ENCODE data around the gene LGR4.

Gene LGR4

GRCh38 chr11:27505781-27506180 lies 33.2 kb upstream of the LGR4 start:
- peaks cover 1% of the 10 kb centered on the region for H3K36me3 ChIP-seq (ENCODE audit: control insufficient read depth, insufficient read depth, low read length)
- H3K4me1 ChIP-seq (ENCODE audit: control insufficient read depth, insufficient read depth, low read length): peaks cover 5% of the 10 kb centered on the region
- peak overlapping the region; percentile 28 for H3K9ac ChIP-seq (ENCODE audit: low read length)
- peak overlapping the region; percentile 97 for H3K27ac ChIP-seq (ENCODE audit: low read depth, low read length)
- H3K27me3 ChIP-seq (ENCODE audit: control insufficient read depth, insufficient read depth, low read length): no peaks in the 10 kb centered on the region
- H3K4me3 ChIP-seq (ENCODE audit: low read length): peak overlapping the region; percentile 100

DNA sequence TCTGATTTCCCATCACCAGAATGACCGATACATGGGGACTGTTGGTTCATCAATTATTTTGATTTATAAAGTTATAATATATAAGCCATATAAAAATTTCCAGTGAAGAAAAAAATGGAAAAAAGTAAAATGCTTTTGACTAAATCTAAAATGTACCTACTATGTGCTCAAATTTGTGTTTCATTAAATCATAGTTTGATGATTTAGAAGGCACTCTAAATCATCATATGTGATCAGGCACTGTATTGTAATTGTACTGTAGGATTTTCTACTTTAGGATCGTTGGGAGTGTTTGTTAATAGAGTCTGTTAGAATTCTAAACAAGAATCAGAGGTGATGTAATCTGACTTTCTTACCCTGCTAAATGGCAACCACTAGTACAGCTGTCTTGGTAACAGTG lies 31.6 kb upstream of the LGR4 start:
- no peak overlapping the region for H3K9ac ChIP-seq (ENCODE audit: low read length)
- H3K4me3 ChIP-seq (ENCODE audit: low read length): no peak overlapping the region
- no peaks in the 10 kb centered on the region for H3K27me3 ChIP-seq (ENCODE audit: control insufficient read depth, insufficient read depth, low read length)
- H3K36me3 ChIP-seq (ENCODE audit: control insufficient read depth, insufficient read depth, low read length): peaks cover 11% of the 10 kb centered on the region
- H3K4me1 ChIP-seq (ENCODE audit: control insufficient read depth, insufficient read depth, low read length): peaks cover 5% of the 10 kb centered on the region
- H3K27ac ChIP-seq (ENCODE audit: low read depth, low read length): no peak overlapping the region

DNA sequence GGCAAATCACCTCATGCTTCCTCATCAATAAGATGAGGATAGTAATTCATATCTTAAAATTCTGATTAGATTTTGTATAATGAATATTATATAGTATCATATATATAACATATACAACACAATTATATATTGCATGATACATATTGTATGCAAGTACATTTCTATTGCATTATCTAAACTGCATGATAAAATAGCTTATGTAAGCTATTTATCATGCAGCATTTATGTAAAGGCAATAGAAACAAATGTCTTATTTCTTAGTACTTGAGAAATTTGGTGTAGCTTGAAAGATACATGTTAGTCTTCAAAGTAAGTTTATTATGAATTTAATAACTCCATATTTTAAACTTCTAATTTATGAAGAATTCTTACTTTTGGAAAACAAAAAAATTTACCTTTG lies 28.5 kb upstream of the LGR4 start:
- Histone ChIP-seq H3K27me3 (ENCODE audit: control insufficient read depth, insufficient read depth, low read length) (no peaks in the 10 kb centered on the region), H3K9ac (ENCODE audit: low read length) (no peak overlapping the region), H3K27ac (ENCODE audit: low read depth, low read length) (no peak overlapping the region), H3K36me3 (ENCODE audit: control insufficient read depth, insufficient read depth, low read length) (peaks cover 14% of the 10 kb centered on the region), H3K4me3 (ENCODE audit: low read length) (no peak overlapping the region), H3K4me1 (ENCODE audit: control insufficient read depth, insufficient read depth, low read length) (peaks cover 14% of the 10 kb centered on the region)

- peaks cover 9% of the 10 kb centered on the region for H3K4me1 ChIP-seq (ENCODE audit: control insufficient read depth, insufficient read depth, low read length)
- no peak overlapping the region for H3K27ac ChIP-seq (ENCODE audit: low read depth, low read length)
- peaks cover 17% of the 10 kb centered on the region for H3K36me3 ChIP-seq (ENCODE audit: control insufficient read depth, insufficient read depth, low read length)
- H3K4me3 ChIP-seq (ENCODE audit: low read length): no peak overlapping the region
- no peak overlapping the region for H3K9ac ChIP-seq (ENCODE audit: low read length)
- no peaks in the 10 kb centered on the region for H3K27me3 ChIP-seq (ENCODE audit: control insufficient read depth, insufficient read depth, low read length)
Observed at GRCh38 chr11:27497911-27498310, 25.3 kb upstream of the LGR4 start.

- Histone ChIP-seq H3K9ac (ENCODE audit: low read length) (no peak overlapping the region), H3K27ac (ENCODE audit: low read depth, low read length) (no peak overlapping the region), H3K4me1 (ENCODE audit: control insufficient read depth, insufficient read depth, low read length) (peaks cover 9% of the 10 kb centered on the region), H3K36me3 (ENCODE audit: control insufficient read depth, insufficient read depth, low read length) (peaks cover 17% of the 10 kb centered on the region), H3K4me3 (ENCODE audit: low read length) (no peak overlapping the region), H3K27me3 (ENCODE audit: control insufficient read depth, insufficient read depth, low read length) (no peaks in the 10 kb centered on the region)
Observed at GRCh38 chr11:27497284-27497866, 24.8 kb upstream of the LGR4 start.

DNA sequence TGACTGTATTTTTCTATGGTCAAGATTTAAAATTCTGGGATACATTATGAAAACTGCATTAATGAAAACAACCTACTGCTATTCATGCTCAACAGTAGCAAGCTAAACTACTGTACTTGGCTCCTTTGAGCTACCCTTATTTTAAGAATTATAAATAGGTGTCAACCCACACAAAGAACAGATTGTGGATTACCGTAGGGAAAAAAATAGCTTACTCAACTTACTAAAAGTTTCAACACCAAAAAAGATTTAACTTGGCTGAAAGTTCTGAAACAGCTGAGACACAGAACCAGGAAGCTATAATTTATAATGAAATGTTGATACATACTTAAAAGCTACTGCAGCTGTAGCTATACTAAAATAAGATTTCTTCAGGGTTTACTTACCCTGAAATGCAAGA lies 23.9 kb upstream of the LGR4 start:
- Histone ChIP-seq H3K4me3 (ENCODE audit: low read length) (no peak overlapping the region), H3K27me3 (ENCODE audit: control insufficient read depth, insufficient read depth, low read length) (no peaks in the 10 kb centered on the region), H3K4me1 (ENCODE audit: control insufficient read depth, insufficient read depth, low read length) (peaks cover 9% of the 10 kb centered on the region), H3K36me3 (ENCODE audit: control insufficient read depth, insufficient read depth, low read length) (peaks cover 18% of the 10 kb centered on the region), H3K9ac (ENCODE audit: low read length) (no peak overlapping the region), H3K27ac (ENCODE audit: low read depth, low read length) (no peak overlapping the region)

GRCh38 chr11:27495710-27496300 lies 23.2 kb upstream of the LGR4 start:
- Histone ChIP-seq H3K36me3 (ENCODE audit: control insufficient read depth, insufficient read depth, low read length) (peaks cover 23% of the 10 kb centered on the region), H3K9ac (ENCODE audit: low read length) (no peak overlapping the region), H3K27me3 (ENCODE audit: control insufficient read depth, insufficient read depth, low read length) (no peaks in the 10 kb centered on the region), H3K27ac (ENCODE audit: low read depth, low read length) (no peak overlapping the region), H3K4me1 (ENCODE audit: control insufficient read depth, insufficient read depth, low read length) (peaks cover 9% of the 10 kb centered on the region), H3K4me3 (ENCODE audit: low read length) (no peak overlapping the region)

- Histone ChIP-seq H3K9ac (ENCODE audit: low read length) (no peak overlapping the region), H3K27ac (ENCODE audit: low read depth, low read length) (no peak overlapping the region), H3K4me3 (ENCODE audit: low read length) (no peak overlapping the region), H3K4me1 (ENCODE audit: control insufficient read depth, insufficient read depth, low read length) (no peaks in the 10 kb centered on the region), H3K27me3 (ENCODE audit: control insufficient read depth, insufficient read depth, low read length) (no peaks in the 10 kb centered on the region), H3K36me3 (ENCODE audit: control insufficient read depth, insufficient read depth, low read length) (peaks cover 9% of the 10 kb centered on the region)
Observed at GRCh38 chr11:27489092-27489491, 16.5 kb upstream of the LGR4 start.

DNA sequence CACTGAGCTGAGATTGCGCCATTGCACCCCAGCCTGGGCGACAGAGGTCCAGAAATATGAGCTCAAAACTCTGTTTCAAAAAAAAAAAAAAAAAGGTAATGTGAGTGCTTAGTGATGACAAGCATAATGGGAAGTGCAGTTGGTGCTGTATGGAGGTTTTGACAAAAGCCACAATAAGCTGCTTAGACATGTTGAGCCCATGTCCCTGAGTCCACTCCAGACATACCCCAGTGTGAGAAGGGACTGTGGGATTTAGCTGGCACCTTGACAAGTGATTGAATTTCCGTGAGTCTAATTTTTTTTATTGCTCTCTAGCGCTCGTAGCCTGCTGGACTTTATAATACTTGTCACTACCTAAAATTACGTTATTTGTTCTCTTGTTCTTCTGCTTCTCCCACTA lies 15.1 kb upstream of the LGR4 start:
- no peak overlapping the region for H3K4me3 ChIP-seq (ENCODE audit: low read length)

DNA sequence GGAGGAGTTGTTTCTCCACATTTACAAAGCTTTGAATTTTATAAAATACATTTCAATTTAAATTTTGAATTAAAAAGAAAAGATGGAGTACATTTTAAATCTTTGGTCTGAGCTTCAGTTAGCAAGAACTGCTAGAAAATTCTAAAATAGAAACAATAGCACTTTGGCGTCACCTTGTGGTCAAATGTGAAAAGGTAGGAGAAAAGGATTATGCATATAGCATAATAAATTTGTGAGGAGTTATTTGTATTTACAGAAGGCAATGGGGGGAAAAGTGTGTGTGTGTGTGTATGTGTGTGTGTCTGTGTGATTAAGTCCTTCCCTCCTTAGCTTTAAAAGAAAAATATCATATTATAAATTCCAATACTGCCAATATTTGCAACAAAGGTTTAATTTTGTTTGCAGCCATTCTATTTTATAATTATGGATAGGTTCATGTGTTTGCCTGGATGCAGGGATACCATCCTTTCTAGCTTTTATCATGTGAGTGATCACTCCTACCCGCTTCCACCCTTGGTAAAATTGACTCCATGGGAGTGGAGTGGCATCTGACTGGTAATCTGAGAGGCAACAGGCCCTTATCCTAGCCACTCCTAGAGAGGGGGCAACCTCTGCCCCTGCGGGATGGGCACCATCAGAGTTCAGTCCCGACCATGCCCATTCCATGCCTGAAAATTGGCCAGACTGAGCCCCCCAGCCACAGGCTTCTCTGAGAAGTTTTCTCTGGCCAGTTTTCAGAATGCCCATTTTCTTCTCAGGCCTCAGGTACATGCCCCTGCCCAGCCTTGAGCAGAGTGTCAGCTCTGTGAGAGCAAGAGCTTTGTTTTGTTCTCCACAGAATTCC lies 13.6 kb upstream of the LGR4 start:
- Histone ChIP-seq H3K4me1 (ENCODE audit: control insufficient read depth, insufficient read depth, low read length) (no peaks in the 10 kb centered on the region), H3K4me3 (ENCODE audit: low read length) (no peak overlapping the region), H3K27ac (ENCODE audit: low read depth, low read length) (no peak overlapping the region), H3K9ac (ENCODE audit: low read length) (no peak overlapping the region), H3K27me3 (ENCODE audit: control insufficient read depth, insufficient read depth, low read length) (no peaks in the 10 kb centered on the region), H3K36me3 (ENCODE audit: control insufficient read depth, insufficient read depth, low read length) (peaks cover 3% of the 10 kb centered on the region)

More for the DNA sequence above, 15.1 kb upstream of the LGR4 start:
- Histone ChIP-seq H3K27me3 (ENCODE audit: control insufficient read depth, insufficient read depth, low read length) (no peaks in the 10 kb centered on the region), H3K4me1 (ENCODE audit: control insufficient read depth, insufficient read depth, low read length) (no peaks in the 10 kb centered on the region), H3K36me3 (ENCODE audit: control insufficient read depth, insufficient read depth, low read length) (peaks cover 7% of the 10 kb centered on the region), H3K9ac (ENCODE audit: low read length) (no peak overlapping the region), H3K27ac (ENCODE audit: low read depth, low read length) (no peak overlapping the region)

GRCh38 chr11:27482793-27483192 lies 10.2 kb upstream of the LGR4 start:
- no peak overlapping the region for H3K4me3 ChIP-seq (ENCODE audit: low read length)
- H3K9ac ChIP-seq (ENCODE audit: low read length): no peak overlapping the region
- H3K27ac ChIP-seq (ENCODE audit: low read depth, low read length): no peak overlapping the region
- H3K36me3 ChIP-seq (ENCODE audit: control insufficient read depth, insufficient read depth, low read length): no peaks in the 10 kb centered on the region
- no peaks in the 10 kb centered on the region for H3K4me1 ChIP-seq (ENCODE audit: control insufficient read depth, insufficient read depth, low read length)
- H3K27me3 ChIP-seq (ENCODE audit: control insufficient read depth, insufficient read depth, low read length): no peaks in the 10 kb centered on the region

DNA sequence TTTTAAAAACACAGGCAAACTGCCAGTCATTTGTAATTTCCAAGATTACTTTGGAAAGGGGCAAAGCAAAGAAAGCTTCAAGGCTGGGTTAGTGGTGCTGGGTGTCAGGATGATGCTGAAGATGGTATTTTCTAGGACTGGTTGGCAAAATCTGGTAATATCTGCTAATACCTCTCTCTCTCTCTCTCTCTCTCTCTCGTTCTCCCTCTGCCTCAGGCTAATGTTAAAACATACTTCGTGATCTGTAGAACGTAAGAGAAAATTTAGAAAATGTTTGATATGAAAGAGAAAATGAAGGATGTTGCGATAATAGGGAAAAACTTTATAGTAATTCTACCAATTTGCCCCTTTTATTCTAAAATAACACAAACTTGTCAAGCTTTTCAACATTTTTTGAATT lies 9.4 kb upstream of the LGR4 start:
- no peak overlapping the region for H3K27ac ChIP-seq (ENCODE audit: low read depth, low read length)
- H3K4me1 ChIP-seq (ENCODE audit: control insufficient read depth, insufficient read depth, low read length): no peaks in the 10 kb centered on the region
- no peaks in the 10 kb centered on the region for H3K27me3 ChIP-seq (ENCODE audit: control insufficient read depth, insufficient read depth, low read length)
- no peak overlapping the region for H3K4me3 ChIP-seq (ENCODE audit: low read length)
- no peak overlapping the region for H3K9ac ChIP-seq (ENCODE audit: low read length)
- H3K36me3 ChIP-seq (ENCODE audit: control insufficient read depth, insufficient read depth, low read length): no peaks in the 10 kb centered on the region

Data from rectal smooth muscle tissue (tissue), 1 donor.